ENCODE results near the gene GAL3ST3.

Gene GAL3ST3

GRCh38 chr11:66073669-66074068, 24.7 kb upstream of the GAL3ST3 start:
- no peaks in the 10 kb centered on the region for H3K27me3 ChIP-seq (ENCODE audit: insufficient read depth, poor library complexity, severe bottlenecking)
- no peak overlapping the region for H3K4me3 ChIP-seq (replicated peaks; ENCODE audit: insufficient read depth, low read length)
- DNase-seq (ENCODE audit: low read depth in 1 of 2, low spot score in 1 of 2) = no peak
- TF ChIP-seq POLR2AphosphoS5 (IDR thresholded peaks at IDR 0.05; ENCODE audit: low read depth) (no peak), SPI1 (IDR thresholded peaks at IDR 0.05; ENCODE audit: borderline replicate concordance, low read depth) (no peak), GABPA (IDR thresholded peaks at IDR 0.05; ENCODE audit: low read depth) (no peak), CTCF (IDR thresholded peaks at IDR 0.05; ENCODE audit: insufficient read depth, low read length) (no peak)
- no peak overlapping the region for H3K27ac ChIP-seq (replicated peaks)

GRCh38 chr11:66072518-66072917, 23.6 kb upstream of the GAL3ST3 start:
- Histone ChIP-seq H3K4me3 (replicated peaks; ENCODE audit: insufficient read depth, low read length) (no peak overlapping the region), H3K27me3 (ENCODE audit: insufficient read depth, poor library complexity, severe bottlenecking) (no peaks in the 10 kb centered on the region), H3K27ac (replicated peaks) (no peak overlapping the region)
- TF ChIP-seq GABPA (IDR thresholded peaks at IDR 0.05; ENCODE audit: low read depth) (no peak), POLR2AphosphoS5 (IDR thresholded peaks at IDR 0.05; ENCODE audit: low read depth) (no peak), REST (IDR thresholded peaks at IDR 0.05; ENCODE audit: insufficient replicate concordance, low read depth) (no peak), CTCF (IDR thresholded peaks at IDR 0.05; ENCODE audit: insufficient read depth, low read length) (no peak), SPI1 (IDR thresholded peaks at IDR 0.05; ENCODE audit: borderline replicate concordance, low read depth) (no peak)
- no peak for DNase-seq (ENCODE audit: low read depth in 1 of 2, low spot score in 1 of 2)

GRCh38 chr11:66072081-66072480, 23.1 kb upstream of the GAL3ST3 start:
- no peaks in the 10 kb centered on the region for H3K27me3 ChIP-seq (ENCODE audit: insufficient read depth, poor library complexity, severe bottlenecking)
- H3K27ac ChIP-seq (replicated peaks) = no peak overlapping the region
- H3K4me3 ChIP-seq (replicated peaks; ENCODE audit: insufficient read depth, low read length) = no peak overlapping the region
- TF ChIP-seq CTCF (IDR thresholded peaks at IDR 0.05; ENCODE audit: insufficient read depth, low read length) = no peak
- no peak for TF ChIP-seq GABPA (IDR thresholded peaks at IDR 0.05; ENCODE audit: low read depth)
- TF ChIP-seq SPI1 (IDR thresholded peaks at IDR 0.05; ENCODE audit: borderline replicate concordance, low read depth) = no peak
- no peak for TF ChIP-seq REST (IDR thresholded peaks at IDR 0.05; ENCODE audit: insufficient replicate concordance, low read depth)
- TF ChIP-seq POLR2AphosphoS5 (IDR thresholded peaks at IDR 0.05; ENCODE audit: low read depth) = no peak
- DNase-seq (ENCODE audit: low read depth in 1 of 2, low spot score in 1 of 2) = no peak

- DNase-seq (ENCODE audit: low read depth in 1 of 2, low spot score in 1 of 2) = no peak
- Histone ChIP-seq H3K4me3 (replicated peaks; ENCODE audit: insufficient read depth, low read length) (no peak overlapping the region), H3K27me3 (ENCODE audit: insufficient read depth, poor library complexity, severe bottlenecking) (no peaks in the 10 kb centered on the region), H3K27ac (replicated peaks) (no peak overlapping the region)
- no peak for TF ChIP-seq REST (IDR thresholded peaks at IDR 0.05; ENCODE audit: insufficient replicate concordance, low read depth)
- no peak for TF ChIP-seq GABPA (IDR thresholded peaks at IDR 0.05; ENCODE audit: low read depth)
- no peak for TF ChIP-seq POLR2AphosphoS5 (IDR thresholded peaks at IDR 0.05; ENCODE audit: low read depth)
- TF ChIP-seq CTCF (IDR thresholded peaks at IDR 0.05; ENCODE audit: insufficient read depth, low read length) = no peak
- no peak for TF ChIP-seq SPI1 (IDR thresholded peaks at IDR 0.05; ENCODE audit: borderline replicate concordance, low read depth)
These were observed 22.4 kb upstream of the GAL3ST3 start for GRCh38 chr11:66071381-66071801.
